SH-SY5Y (cell line): Measurements from ENCODE around the gene NOB1.

ENCODE experiments used
- GATA2 ChIP-seq: IDR thresholded peaks from 2 replicates; pipeline ENCODE4 v1.6.1; 2011; ENCODE audit warnings: mild to moderate bottlenecking, low read depth, low read length
- GATA3 ChIP-seq: IDR thresholded peaks from 2 replicates; pipeline ENCODE4 v1.6.1; 2011; ENCODE audit warnings: low read depth, mild to moderate bottlenecking, low read length, moderate library complexity

- TF ChIP-seq GATA3 = no peak
- TF ChIP-seq GATA2 = no peak
These were observed 12.9 kb upstream of the NOB1 start for GRCh38 chr16:69767459-69768229.
